ENCODE results near the gene PDE4A. TPM values are rescaled to one million over a fixed set of nuclear protein-coding genes. Genes with fewer than 3 reads are reported as not detected.
"Not testable (repeated sequence)": the region's sequence is repeated elsewhere in the genome, so short reads cannot be mapped to it uniquely, and the experiment has no call there.

The PDE4A gene
- total and polyA plus RNA-seq, 4 experiments from 2014 or later = 0.81 to 5.6 (median 2.9) TPM

DNA sequence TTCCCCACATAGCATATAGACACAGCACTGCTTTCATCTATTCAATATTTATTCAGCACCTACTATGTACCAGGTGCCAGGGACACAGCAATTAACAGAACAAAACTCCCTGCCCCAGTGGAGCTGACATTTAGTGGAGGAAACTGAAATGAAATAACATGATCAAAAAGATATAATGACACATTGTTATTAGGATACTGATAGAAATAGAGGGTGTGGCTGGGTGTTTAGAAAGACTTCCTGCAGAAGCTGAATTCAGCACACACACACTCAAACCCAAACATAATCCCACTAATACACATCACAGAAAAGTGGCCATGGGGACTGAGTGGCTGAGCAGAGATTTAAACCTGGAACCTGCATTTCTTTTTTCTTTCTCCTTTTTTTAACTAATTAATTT lies 13.2 kb upstream of the PDE4A start:
- ChIA-PET POLR2A (ENCODE audit: partially characterized antibody) (interaction anchor here (0.9 to 20.6 kb wide), 2 partner anchors 17 to 171 kb away, joined by 3 to 470 read pairs; partner anchors contain the start of gene PDE4A), CTCF (ENCODE audit: partially characterized antibody) (interaction anchor here (9.3 to 11.6 kb wide), 2 partner anchors 8 to 22 kb away, joined by 232 to 379 read pairs; partner anchors contain the start of gene PDE4A)
- Histone ChIP-seq H3K27me3 (ENCODE audit: insufficient read depth, low read length) (no peaks in the 10 kb centered on the region), H3K9me3 (ENCODE audit: control insufficient read depth in 1 of 2, low read length in 2 of 2) (no peaks in the 10 kb centered on the region), H3K4me3 (ENCODE audit: low read length in 2 of 2) (no peak overlapping the region), H3K36me3 (ENCODE audit: insufficient read depth, low read length) (no peaks in the 10 kb centered on the region), H3K4me1 (ENCODE audit: insufficient read depth, low read length) (peaks cover 72% of the 10 kb centered on the region), H3K27ac (ENCODE audit: low read depth, low read length) (peak overlapping the region; percentile 92)
- peaks cover 32 to 87% (median 65%) of the 10 kb centered on the region in 4 donors for H3K4me1 Mint-ChIP-seq
- DNase-seq = no peak
- H3K27me3 Mint-ChIP-seq = peaks cover 0 to 2% of the 10 kb centered on the region in 2 donors
- H3K9me3 Mint-ChIP-seq = peaks cover 0 to 2% (median 0%) of the 10 kb centered on the region in 8 donors
- H3K36me3 Mint-ChIP-seq = peaks cover 0 to 16% of the 10 kb centered on the region in 2 donors
- H3K4me3 Mint-ChIP-seq = peak overlapping the region; percentile 53 to 96 (median 66)
- peak overlapping the region; percentile 83 to 99 (median 96) for H3K27ac Mint-ChIP-seq
- intact Hi-C loops (cut with micrococcal nuclease) = loop anchor here (10.0 kb wide), 1 partner anchor 302 kb away; the partner anchor contains the start of genes ANGPTL6 and PPAN

DNA sequence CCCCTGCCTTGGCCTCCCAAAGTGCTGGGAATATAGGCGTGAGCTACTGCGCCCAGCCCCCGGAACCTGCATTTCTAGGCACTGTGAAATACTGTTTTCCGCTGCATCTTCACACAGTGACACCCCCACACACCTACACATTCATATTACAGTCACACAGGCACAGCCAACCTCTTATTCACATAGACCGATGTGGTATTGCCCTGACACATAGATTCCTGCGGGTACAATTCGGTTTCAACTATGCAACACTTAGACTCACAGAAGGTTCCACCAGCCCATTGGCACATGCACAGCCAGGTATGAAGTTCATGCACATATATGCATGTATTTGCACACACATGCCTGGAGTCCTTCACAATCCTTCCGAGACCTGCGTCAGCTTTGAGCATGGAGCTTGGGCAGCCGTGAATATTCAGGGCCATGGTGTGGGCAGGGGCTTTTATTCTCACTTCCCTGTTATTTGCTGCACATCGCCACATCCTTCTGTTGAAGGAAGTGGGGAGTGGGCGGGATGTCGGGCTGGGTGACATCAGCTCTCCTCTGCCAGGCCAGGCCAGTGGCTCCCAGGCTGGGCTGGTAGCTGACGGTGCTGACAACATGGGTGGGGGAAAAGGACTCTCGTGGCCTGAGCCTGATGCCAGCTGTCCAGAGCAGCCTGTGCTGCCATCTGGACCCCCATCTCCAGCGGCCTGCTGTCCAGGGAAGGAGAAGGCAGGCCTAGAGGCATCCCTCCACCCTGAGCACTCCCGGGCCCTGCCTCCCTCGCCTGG lies 11.6 kb upstream of the PDE4A start:
- peak in 4 of 5 donors; percentile 52 to 84 (median 62) for DNase-seq
- POLR2A ChIA-PET (ENCODE audit: partially characterized antibody) = interaction anchor here (0.7 to 20.6 kb wide), 5 partner anchors 16 to 293 kb away, joined by 3 to 470 read pairs (median 3); partner anchors contain the start of genes ICAM1, KRI1, PDE4A and QTRT1
- peaks cover 0 to 2% of the 10 kb centered on the region in 2 donors for H3K27me3 Mint-ChIP-seq
- H3K4me1 ChIP-seq (ENCODE audit: insufficient read depth, low read length) = peaks cover 75% of the 10 kb centered on the region
- CTCF ChIA-PET (ENCODE audit: partially characterized antibody) = interaction anchor here (0.5 to 11.6 kb wide), 7 partner anchors 7 to 879 kb away, joined by 3 to 379 read pairs (median 4); partner anchors contain the start of gene PDE4A
- peaks cover 0 to 2% (median 0%) of the 10 kb centered on the region in 8 donors for H3K9me3 Mint-ChIP-seq
- H3K4me3 Mint-ChIP-seq = peak overlapping the region; percentile 70 to 83 (median 80)
- peak overlapping the region; percentile 56 for H3K27ac ChIP-seq (ENCODE audit: low read depth, low read length)
- peak overlapping the region; percentile 82 to 96 (median 93) for H3K27ac Mint-ChIP-seq
- H3K27me3 ChIP-seq (ENCODE audit: insufficient read depth, low read length) = no peaks in the 10 kb centered on the region
- peaks cover 0 to 9% of the 10 kb centered on the region in 2 donors for H3K36me3 Mint-ChIP-seq
- H3K9me3 ChIP-seq (ENCODE audit: control insufficient read depth in 1 of 2, low read length in 2 of 2) = no peaks in the 10 kb centered on the region
- intact Hi-C loops (cut with micrococcal nuclease) = loop anchor here (10.0 kb wide), 1 partner anchor 304 kb away; the partner anchor contains the start of genes ANGPTL6 and PPAN
- H3K4me3 ChIP-seq (ENCODE audit: low read length in 2 of 2) = peak overlapping the region; percentile 11 to 34
- peaks cover 32 to 83% (median 61%) of the 10 kb centered on the region in 4 donors for H3K4me1 Mint-ChIP-seq
- no peaks in the 10 kb centered on the region for H3K36me3 ChIP-seq (ENCODE audit: insufficient read depth, low read length)

DNA sequence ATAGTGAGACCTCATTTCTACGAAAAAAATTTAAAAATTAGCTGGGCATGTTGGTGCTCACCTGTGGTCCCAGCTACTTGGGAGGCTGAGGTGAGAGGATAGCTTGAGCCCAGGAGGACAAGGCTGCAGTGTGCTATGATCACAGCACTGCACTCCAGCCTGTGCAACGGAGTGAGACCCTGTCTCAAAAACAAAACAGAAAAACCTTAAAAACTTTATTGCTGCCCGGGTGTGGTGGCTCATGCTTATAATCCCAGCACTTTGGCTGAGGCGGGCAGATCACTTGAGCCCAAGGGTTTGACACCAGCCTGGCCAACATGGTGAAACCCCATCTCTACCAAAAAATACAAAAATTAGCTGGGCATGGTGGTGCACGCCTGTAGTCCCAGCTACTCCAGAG lies 9.1 kb upstream of the PDE4A start:
- Mint-ChIP-seq H3K27ac (peak overlapping the region in 4 of 7 donors; percentile 7 to 81 (median 51)), H3K4me1 (peaks cover 24 to 71% (median 53%) of the 10 kb centered on the region in 4 donors)
- DNase-seq; H3K9me3 Mint-ChIP-seq; H3K27me3 ChIP-seq (ENCODE audit: insufficient read depth, low read length); H3K36me3 ChIP-seq (ENCODE audit: insufficient read depth, low read length); H3K36me3 Mint-ChIP-seq; H3K27ac ChIP-seq (ENCODE audit: low read depth, low read length); H3K9me3 ChIP-seq (ENCODE audit: control insufficient read depth in 1 of 2, low read length in 2 of 2); H3K4me3 ChIP-seq (ENCODE audit: low read length in 2 of 2); H3K4me3 Mint-ChIP-seq; H3K27me3 Mint-ChIP-seq; intact Hi-C loops (cut with micrococcal nuclease): not testable (repeated sequence)
- H3K4me1 ChIP-seq (ENCODE audit: insufficient read depth, low read length) = peaks cover 59% of the 10 kb centered on the region
- ChIA-PET CTCF (ENCODE audit: partially characterized antibody) (interaction anchor here (8.4 to 8.6 kb wide), 2 partner anchors 14 to 25 kb away, joined by 82 to 117 read pairs; partner anchors contain the start of gene PDE4A), POLR2A (ENCODE audit: partially characterized antibody) (interaction anchor here (20.6 to 26.5 kb wide), 2 partner anchors 2 to 13 kb away, joined by 470 read pairs; partner anchors contain the start of genes CDC37 and PDE4A)

DNA sequence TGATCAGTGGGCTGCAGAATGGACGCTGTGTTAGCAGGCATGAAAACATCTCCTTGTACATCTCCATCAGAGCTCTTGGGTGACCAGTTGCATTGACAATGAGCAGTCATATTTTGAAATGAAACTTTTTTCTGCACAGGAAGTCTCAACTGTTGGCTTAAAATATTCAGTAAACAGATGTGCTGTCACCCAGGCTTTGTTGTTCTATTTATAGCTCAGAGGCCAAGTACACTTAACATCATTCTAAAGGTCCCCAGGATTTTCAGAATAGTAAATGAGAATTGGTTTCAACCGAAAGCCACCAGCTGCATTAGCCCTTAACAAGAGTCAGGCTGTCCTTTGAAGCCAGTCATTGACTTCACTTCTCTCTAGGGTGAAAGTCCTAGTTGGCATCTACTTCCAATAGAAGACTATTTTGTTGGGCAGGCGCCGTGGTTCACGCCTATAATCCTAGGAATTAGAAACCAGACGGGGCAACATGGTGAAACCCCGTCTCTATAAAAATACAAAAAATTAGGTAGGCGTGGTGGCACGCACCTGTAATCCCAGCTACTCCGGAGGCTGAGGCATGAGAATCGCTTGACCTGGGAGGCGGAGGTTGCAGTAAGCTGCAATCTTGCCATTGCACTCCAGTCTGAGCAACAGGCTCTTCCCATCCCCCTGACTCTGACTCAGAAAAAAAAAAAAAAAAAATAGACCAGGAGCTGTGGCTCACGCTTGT lies 7.9 kb upstream of the PDE4A start:
- Histone ChIP-seq H3K27ac (ENCODE audit: low read depth, low read length) (peak overlapping the region; percentile 47), H3K4me3 (ENCODE audit: low read length in 2 of 2) (peak overlapping the region in 1 of 2 donors; percentile 16), H3K9me3 (ENCODE audit: control insufficient read depth in 1 of 2, low read length in 2 of 2) (no peaks in the 10 kb centered on the region), H3K4me1 (ENCODE audit: insufficient read depth, low read length) (peaks cover 58% of the 10 kb centered on the region), H3K27me3 (ENCODE audit: insufficient read depth, low read length) (peaks cover 5% of the 10 kb centered on the region), H3K36me3 (ENCODE audit: insufficient read depth, low read length) (no peaks in the 10 kb centered on the region)
- Mint-ChIP-seq H3K4me3 (peak overlapping the region; percentile 29 to 74 (median 52)), H3K27ac (peak overlapping the region; percentile 66 to 95 (median 81)), H3K27me3 (peaks cover 5 to 8% of the 10 kb centered on the region in 2 donors), H3K4me1 (peaks cover 20 to 70% (median 50%) of the 10 kb centered on the region in 4 donors), H3K36me3 (peaks cover 0 to 3% of the 10 kb centered on the region in 2 donors), H3K9me3 (peaks cover 0 to 3% (median 0%) of the 10 kb centered on the region in 8 donors)
- intact Hi-C loops (cut with micrococcal nuclease) = no loop called here
- ChIA-PET CTCF (ENCODE audit: partially characterized antibody) (interaction anchor here (0.6 to 8.6 kb wide), 14 partner anchors 7 to 288 kb away, joined by 3 to 232 read pairs (median 3); partner anchors contain the start of genes CDC37, ICAM1 and PDE4A), POLR2A (ENCODE audit: partially characterized antibody) (interaction anchor here (0.6 to 26.5 kb wide), 7 partner anchors 3 to 270 kb away, joined by 3 to 470 read pairs (median 4); partner anchors contain the start of genes CDC37, ICAM5 and PDE4A)
- peak in 4 of 5 donors; percentile 51 to 66 (median 58) for DNase-seq

DNA sequence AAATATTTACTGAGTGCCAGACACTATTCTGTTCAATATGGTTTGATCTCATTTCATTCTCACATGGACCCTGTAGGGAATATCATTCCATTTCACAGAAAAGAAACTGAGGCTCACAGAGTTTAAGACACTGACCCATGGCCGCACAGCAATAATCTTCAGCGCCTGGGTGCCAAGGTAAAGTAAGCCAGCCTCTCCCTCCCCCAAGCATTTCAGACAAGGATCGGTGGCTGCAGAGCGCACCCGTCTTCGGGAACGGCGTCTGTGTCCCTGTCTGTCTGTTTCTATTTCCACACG lies 4.3 kb upstream of the PDE4A start:
- Histone ChIP-seq H3K4me3 (ENCODE audit: low read length in 2 of 2) (peak overlapping the region in 1 of 2 donors; percentile 47), H3K4me1 (ENCODE audit: insufficient read depth, low read length) (peaks cover 71% of the 10 kb centered on the region), H3K27me3 (ENCODE audit: insufficient read depth, low read length) (peaks cover 37% of the 10 kb centered on the region), H3K9me3 (ENCODE audit: control insufficient read depth in 1 of 2, low read length in 2 of 2) (no peaks in the 10 kb centered on the region), H3K27ac (ENCODE audit: low read depth, low read length) (peak overlapping the region; percentile 49), H3K36me3 (ENCODE audit: insufficient read depth, low read length) (no peaks in the 10 kb centered on the region)
- DNase-seq = no peak
- peaks cover 0 to 7% (median 0%) of the 10 kb centered on the region in 8 donors for H3K9me3 Mint-ChIP-seq
- peak overlapping the region; percentile 62 to 83 (median 72) for H3K4me3 Mint-ChIP-seq
- POLR2A ChIA-PET (ENCODE audit: partially characterized antibody) = interaction anchor here (1.5 to 26.5 kb wide), 3 partner anchors 7 to 146 kb away, joined by 6 to 470 read pairs (median 470); partner anchors contain the start of genes CDC37, ICAM1 and PDE4A
- peaks cover 25 to 30% of the 10 kb centered on the region in 2 donors for H3K27me3 Mint-ChIP-seq
- peaks cover 0 to 7% of the 10 kb centered on the region in 2 donors for H3K36me3 Mint-ChIP-seq
- intact Hi-C loops (cut with micrococcal nuclease) = loop anchor here (1.0 to 2.0 kb wide), 2 partner anchors 13 to 15 kb away; partner anchors contain the start of gene CDC37
- H3K27ac Mint-ChIP-seq = peak overlapping the region; percentile 87 to 99 (median 94)
- CTCF ChIA-PET (ENCODE audit: partially characterized antibody) = interaction anchor here (0.7 to 8.6 kb wide), 9 partner anchors 9 to 319 kb away, joined by 3 to 232 read pairs (median 4); partner anchors contain the start of genes CDC37 and PDE4A
- H3K4me1 Mint-ChIP-seq = peaks cover 20 to 66% (median 46%) of the 10 kb centered on the region in 4 donors
